DMS53 (cell line): Measurements from ENCODE around the gene FTCD.
"Not testable (repeated sequence)": the region's sequence is repeated elsewhere in the genome, so short reads cannot be mapped to it uniquely, and the experiment has no call there.

ENCODE experiments used
- DNase-seq: peaks from one replicate; lab custom pipeline; 2025; lab: John Stamatoyannopoulos, UW

Gene FTCD

DNA sequence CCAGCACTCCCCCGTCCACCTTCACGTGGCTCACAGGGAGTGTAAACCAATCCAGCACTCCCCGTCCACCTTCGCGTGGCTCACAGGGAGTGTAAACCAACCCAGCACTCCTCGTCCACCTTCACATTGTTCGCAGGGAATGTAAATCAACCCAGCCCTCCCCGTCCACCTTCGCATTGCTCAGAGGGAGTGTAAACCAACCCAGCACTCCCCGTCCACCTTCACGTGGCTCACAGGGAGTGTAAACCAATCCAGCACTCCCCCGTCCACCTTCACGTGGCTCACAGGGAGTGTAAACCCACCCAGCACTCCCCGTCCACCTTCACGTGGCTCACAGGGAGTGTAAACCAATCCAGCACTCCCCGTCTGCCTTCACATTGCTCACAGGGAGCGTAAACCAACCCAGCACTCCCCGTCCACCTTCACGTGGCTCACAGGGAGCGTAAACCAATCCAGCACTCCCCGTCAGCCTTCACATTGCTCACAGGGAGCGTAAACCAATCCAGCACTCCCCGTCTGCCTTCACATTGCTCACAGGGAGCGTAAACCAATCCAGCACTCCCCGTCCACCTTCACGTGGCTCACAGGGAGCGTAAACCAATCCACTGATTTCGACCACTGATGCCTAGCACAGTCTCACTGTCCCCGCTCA lies 14.9 kb downstream of the FTCD start:
- DNase-seq, result not testable (repeated sequence)

DNA sequence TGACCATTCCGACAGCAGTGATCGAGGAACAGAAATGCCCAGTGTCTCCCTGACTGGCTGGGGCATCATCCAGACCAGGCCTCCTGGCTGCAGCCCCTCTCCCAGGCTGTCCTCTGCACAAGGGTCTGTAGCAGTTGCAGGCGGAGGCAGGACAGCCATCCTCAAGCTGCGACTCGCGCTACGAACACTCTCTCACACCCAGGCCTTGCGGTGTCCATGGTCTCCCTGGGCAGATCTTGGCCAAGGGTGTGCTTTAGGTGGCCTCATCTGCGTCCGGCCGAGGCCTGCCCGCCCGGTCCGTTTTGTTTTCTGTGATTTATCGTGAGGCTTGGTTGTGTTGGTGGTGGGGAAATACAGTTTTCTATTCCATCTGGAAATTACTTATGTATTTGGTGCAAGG lies 15.7 kb downstream of the FTCD start:
- DNase-seq, result no peak

DNA sequence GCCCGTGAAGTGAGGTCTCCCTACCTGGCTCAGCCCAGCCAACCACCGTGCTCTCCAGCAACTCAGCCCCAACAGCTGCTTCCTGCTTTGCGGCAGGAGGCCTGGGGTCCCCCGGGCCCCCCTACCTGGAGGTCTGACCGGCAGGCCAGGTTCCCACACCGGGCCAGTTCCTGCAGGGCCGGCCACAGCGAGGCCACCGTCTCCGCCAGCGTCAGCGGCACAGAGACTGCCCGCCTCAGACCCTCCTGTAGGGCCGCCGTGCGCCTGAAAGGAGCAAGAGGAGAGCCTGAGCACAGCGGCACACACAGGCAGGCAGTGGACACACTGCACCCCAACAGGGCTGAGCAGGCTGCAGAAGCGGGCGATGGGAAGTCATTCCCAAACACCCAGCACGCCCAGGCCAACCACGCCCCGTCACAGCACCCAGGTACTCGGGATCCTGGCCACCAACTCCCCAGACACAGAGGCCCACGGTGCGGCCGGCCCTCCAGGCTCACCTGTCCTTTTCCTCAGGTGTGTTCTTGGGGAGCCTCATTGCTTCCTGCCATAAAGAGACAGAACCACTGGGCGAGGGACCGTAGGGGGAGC lies 16.9 kb downstream of the FTCD start:
- no peak for DNase-seq

- no peak for DNase-seq
These were observed 17.5 kb downstream of the FTCD start for GRCh38 chr21:46137908-46138307.

DNA sequence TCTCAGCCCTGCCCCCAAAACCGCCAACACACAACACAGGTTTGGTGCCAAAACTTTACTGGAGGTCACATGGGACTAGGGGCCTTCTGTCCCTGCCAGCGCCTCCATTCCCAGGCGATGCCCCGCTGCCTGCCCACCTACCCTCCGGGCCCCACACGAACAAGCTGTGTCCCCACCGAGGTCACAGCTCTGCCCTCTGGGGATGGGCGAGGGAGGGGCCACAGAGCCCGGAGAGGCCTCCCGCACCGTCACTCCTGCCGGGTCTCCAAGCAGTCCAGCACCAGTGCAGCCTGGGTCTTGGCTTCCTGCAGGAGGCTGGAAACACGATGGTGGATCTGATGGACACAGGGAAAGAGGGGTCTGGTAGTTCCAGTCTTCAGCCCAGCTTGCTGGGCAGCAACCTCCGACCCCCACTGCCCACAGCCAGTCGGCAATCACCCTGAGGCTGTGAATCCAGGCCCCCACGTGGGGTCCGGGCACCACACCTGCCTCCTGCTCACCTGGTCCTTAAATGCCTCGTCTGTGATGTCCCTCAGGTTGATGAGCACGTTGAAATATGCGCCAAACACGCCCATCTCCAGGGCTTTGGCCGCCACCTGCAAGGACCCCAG lies 18.5 kb downstream of the FTCD start:
- no peak for DNase-seq

- DNase-seq, result no peak
These were observed 19.5 kb downstream of the FTCD start for GRCh38 chr21:46135782-46136395.

- no peak for DNase-seq
These were observed 23.3 kb downstream of the FTCD start for GRCh38 chr21:46131838-46132651.

DNA sequence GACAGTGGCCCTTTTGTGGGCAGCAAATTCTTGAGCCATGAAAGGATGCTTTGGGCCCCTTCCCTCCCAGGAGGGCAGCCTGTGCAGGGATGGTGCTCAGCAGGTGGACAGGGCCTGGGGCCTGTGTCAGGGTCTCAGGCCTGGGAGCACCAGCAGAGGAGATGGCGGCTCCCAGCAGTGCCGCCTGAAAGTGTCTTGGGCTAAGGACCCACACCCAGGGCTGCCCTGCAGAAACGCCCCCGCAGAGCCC lies 23.9 kb downstream of the FTCD start:
- no peak for DNase-seq

- DNase-seq, result peak; percentile 18
These were observed 24.4 kb downstream of the FTCD start for GRCh38 chr21:46130831-46131587.

- DNase-seq, result no peak
These were observed 25.3 kb downstream of the FTCD start for GRCh38 chr21:46129846-46130651.

- DNase-seq, result peak; percentile 11
These were observed 26.3 kb downstream of the FTCD start for GRCh38 chr21:46128933-46129571.

GRCh38 chr21:46128106-46128932 lies 27.1 kb downstream of the FTCD start:
- no peak for DNase-seq

DNA sequence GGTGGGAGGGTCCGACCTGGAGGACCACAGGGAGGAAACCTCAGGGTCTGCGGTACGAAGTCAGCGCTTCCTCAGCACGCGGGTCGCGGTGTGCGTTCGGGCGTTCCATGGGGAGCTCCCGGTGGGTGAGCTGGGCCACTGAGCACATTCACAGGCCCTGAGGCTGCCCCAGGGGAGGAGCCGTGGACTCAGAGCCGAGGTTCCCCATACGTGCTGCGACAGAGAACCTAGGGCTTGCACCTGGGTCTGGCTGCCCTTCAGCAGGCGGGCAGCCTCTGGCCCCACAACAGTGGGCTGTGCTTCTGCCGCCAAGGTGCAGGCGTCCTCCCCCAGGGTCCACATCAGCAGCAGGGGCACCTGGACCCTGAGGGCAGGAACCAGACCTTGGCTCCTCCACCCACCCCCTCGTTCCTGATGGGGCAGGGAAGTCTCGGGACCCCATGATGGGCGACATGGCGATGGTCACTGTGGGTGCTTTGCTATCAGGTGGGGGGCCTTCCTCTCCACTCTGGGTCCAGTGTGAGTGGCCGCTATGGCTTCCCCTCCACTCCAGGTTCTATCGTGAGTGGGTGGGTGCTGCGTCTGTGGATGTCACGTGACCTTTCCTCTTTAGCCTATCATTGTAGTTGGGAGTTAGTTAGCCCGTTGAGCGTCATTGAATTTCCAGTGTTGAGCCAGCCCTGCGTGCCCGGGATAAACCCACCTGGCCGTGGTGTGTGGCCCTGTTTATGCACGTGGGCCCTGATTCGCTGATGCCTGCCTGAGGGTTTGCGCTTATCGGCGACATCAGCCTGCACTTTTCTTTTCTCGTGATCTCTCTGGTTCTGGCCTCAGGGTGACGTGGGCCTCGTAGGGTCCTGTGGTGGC lies 27.9 kb downstream of the FTCD start:
- DNase-seq, result no peak

DNA sequence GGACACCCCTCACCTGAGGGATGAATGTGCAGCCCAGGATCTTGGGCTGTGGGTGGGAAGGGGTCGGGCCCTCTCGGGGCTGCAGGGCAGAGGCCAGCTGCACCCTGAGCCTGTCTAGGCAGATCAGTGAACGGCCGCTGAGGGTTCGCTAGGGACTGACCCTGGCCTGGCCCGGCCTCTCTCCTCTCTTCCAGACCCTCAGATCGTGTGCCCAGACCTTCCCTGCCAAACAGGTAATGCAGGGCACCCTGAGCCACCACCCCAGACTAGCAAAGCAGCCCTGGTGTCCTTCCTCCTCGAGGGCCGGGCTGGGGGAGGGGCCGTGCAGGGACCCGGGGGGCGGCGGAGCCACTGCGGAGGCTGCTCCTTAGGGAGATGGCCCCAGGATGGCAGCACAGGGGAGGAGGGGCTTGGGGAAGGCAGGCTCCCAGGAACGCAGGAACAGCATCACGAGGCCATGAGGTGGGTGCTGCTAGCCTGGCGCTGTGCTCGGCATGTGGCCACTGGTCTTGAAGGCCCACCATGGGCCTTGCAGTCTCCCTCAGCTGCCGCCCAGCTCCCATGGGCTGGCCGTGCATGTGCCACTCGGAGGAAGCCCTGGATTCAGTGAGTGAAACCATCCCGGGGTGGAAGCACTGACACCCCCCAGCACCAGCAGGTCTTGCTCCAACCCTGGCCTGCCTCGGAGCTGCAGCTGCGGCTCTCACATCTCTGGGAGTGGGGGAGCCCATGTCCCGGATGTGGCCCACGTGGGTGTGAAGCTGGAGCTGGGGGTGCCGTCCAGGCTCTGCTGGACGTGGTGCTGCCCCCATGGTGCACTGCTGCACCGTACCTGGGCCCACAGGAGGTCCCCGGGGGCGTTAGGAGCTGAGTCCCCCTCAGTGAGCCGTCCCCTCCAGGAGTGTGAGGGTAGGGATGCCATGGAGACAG lies 28.8 kb downstream of the FTCD start:
- no peak for DNase-seq

GRCh38 chr21:46125846-46126301 lies 29.5 kb downstream of the FTCD start:
- no peak for DNase-seq

GRCh38 chr21:46124926-46125845 lies 30.2 kb downstream of the FTCD start:
- DNase-seq, result no peak
